Measurements from ENCODE around the gene IRGQ. TPM values are rescaled to one million over a fixed set of nuclear protein-coding genes. Genes with fewer than 3 reads are reported as not detected.
A peak's percentile ranks its signal among the peaks of the same experiment; 100 is the strongest.
"Not testable (repeated sequence)": the region's sequence is repeated elsewhere in the genome, so short reads cannot be mapped to it uniquely, and the experiment has no call there.

Gene IRGQ
- polyA plus RNA-seq, 5 donors = 14.6 to 19.0 (median 16.1) TPM

GRCh38 chr19:43548706-43549105 lies 47.2 kb downstream of the IRGQ start:
- DNase-seq = no peak

DNA sequence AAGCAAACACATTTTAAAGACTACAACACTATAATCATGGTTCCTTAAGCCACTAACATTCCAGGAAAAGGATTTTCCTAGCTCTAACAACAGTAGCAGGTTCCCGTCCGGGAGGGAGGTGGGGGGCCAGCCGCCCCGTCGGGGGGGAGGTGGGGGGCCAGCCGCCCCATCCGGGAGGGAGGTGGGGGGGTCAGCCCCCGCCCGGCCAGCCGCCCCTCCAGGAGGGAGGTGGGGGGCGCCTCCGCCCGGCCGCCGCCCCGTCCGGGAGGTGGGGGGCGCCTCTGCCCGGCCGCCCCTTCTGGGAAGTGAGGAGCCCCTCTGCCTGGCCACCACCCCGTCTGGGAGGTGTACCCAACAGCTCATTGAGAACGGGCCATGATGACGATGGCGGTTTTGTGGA lies 48.0 kb downstream of the IRGQ start:
- DNase-seq = not testable (repeated sequence)

- DNase-seq = no peak
These were observed 49.4 kb downstream of the IRGQ start for GRCh38 chr19:43546581-43546980.

DNA sequence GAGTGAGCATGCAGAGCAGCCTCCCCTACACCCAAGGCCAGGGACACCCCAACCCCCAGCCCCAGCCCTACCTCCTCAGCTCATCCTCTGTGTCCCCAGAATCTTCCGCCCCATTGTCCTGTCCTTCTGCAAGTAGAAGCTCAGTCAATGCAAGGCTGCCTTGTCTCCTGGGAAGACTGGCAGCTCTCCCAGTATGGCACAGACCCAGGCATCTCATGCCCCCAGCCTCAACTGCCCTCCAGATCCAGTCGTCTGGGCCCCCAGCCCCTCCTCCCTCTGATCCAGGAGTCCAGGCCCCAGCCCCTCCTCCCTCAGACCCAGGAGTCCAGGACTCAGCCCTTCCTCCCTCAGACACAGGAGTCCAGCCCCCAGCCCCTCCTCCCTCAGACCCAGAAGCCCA lies 50.0 kb downstream of the IRGQ start:
- no peak for DNase-seq

DNA sequence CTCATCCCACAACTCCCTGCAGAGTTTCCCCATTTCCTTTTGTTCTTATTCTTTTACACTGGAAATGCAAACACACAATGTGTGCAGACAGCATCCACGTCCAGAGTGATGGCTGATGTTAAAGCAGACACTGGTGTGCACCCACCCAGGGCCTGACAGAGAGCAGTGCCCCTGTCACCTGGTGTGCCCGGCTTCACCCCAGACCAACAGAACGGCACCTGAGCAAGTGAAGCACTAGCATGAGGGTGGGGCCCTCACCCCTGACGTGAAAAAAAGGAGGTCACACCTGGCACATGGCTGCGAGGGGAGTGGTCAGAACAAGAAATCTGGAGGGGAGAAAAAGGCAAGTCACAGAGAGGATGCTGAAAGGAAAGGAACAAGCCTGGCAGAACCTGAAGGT lies 50.7 kb downstream of the IRGQ start:
- DNase-seq = no peak

DNA sequence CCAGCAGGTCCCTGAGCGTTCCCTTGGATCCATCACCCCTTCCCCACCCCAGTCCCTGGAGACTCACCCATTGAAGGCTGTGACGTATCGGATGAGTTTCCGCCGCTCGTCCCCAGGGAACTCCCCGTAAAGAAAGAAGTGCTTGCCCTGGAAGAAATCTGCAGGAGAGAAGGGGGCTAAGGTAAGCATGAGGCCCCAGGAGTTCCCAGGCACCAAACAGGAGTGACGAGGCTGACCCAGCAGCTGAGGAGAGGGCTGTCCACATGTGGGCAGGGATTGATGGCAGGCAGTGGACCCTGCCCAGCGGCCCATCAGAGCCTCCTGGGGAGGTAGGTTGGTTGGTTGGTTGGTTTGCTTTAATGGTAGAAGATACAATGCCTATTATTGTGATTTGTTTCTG lies 51.9 kb downstream of the IRGQ start:
- DNase-seq = no peak

- DNase-seq = no peak
These were observed 53.8 kb downstream of the IRGQ start for GRCh38 chr19:43541920-43542650.

- no peak for DNase-seq
These were observed 55.6 kb downstream of the IRGQ start for GRCh38 chr19:43540381-43540780.

- DNase-seq = no peak
These were observed 57.0 kb downstream of the IRGQ start for GRCh38 chr19:43538922-43539321.

DNA sequence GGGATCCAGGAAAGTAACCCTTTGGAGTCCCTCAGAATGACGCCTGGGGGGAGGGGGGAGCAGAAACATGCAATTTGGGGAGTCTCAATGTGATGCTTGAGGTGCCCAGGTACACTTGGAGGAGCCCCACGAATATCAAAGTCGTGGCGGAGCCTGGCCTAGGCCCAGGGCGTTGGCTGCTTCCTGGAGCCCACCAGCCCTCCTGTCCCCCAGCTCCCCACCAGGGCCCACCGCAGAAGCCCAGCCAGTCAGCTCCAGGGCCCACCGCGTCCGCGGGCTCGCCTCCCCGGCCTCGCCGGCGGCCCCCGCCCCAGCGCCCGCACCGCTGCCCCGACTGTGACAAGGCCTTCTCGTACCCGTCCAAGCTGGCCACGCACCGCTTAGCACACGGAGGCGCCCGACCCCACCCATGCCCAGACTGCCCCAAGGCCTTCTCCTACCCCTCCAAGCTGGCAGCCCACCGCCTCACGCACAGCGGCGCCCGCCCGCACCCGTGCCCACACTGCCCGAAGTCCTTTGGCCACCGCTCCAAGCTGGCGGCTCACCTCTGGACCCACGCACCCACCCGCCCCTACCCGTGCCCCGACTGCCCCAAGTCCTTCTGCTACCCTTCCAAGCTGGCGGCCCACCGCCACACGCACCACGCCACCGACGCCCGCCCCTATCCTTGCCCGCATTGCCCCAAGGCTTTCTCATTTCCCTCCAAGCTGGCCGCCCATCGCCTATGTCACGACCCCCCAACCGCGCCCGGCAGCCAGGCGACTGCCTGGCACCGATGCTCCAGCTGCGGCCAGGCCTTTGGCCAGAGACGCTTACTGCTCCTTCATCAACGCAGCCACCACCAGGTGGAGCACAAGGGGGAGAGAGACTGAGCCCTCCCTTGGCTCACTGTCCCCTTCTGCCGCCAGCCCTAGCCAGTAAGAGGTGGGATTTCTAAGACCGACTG lies 60.8 kb downstream of the IRGQ start:
- DNase-seq = peak; percentile 52 to 61

Other genes starting within 250 kb of the IRGQ start
- gene CD177, start 242.4 kb downstream of the IRGQ start, polyA plus RNA-seq (ENCODE audit: insufficient read depth in 1 of 5, insufficient read length in 5 of 5, low replicate concordance in 1 of 5) = under 1 TPM; 0.21 to 0.72 (median 0.41) TPM
- gene TEX101, start 181.2 kb downstream of the IRGQ start, polyA plus RNA-seq (ENCODE audit: insufficient read depth in 1 of 5, insufficient read length in 5 of 5, low replicate concordance in 1 of 5) = under 1 TPM in 1 of 5 donors, not detected in 4; 0.09 TPM
- gene LYPD3, start 130.5 kb downstream of the IRGQ start, polyA plus RNA-seq (ENCODE audit: insufficient read depth in 1 of 5, insufficient read length in 5 of 5, low replicate concordance in 1 of 5) = 1 to 10 TPM; 1.1 to 2.2 (median 1.4) TPM
- gene PHLDB3, start 91.4 kb downstream of the IRGQ start, polyA plus RNA-seq (ENCODE audit: insufficient read depth in 1 of 5, insufficient read length in 5 of 5, low replicate concordance in 1 of 5) = 10 to 100 TPM in 3 of 5 donors, 1 to 10 TPM in 2; 7.3 to 13.7 (median 11.5) TPM
- 10 to 100 TPM; 18.2 to 24.1 (median 20.5) TPM for gene ETHE1, start 68.9 kb downstream of the IRGQ start, polyA plus RNA-seq (ENCODE audit: insufficient read depth in 1 of 5, insufficient read length in 5 of 5, low replicate concordance in 1 of 5)
- gene ZNF575, start 62.9 kb downstream of the IRGQ start, polyA plus RNA-seq (ENCODE audit: insufficient read depth in 1 of 5, insufficient read length in 5 of 5, low replicate concordance in 1 of 5) = 1 to 10 TPM; 1.3 to 3.8 (median 2.1) TPM
- gene XRCC1, start 20.6 kb downstream of the IRGQ start, polyA plus RNA-seq (ENCODE audit: insufficient read depth in 1 of 5, insufficient read length in 5 of 5, low replicate concordance in 1 of 5) = 10 to 100 TPM; 50.7 to 61.1 (median 54.6) TPM
- gene PINLYP, start 20.3 kb downstream of the IRGQ start, polyA plus RNA-seq (ENCODE audit: insufficient read depth in 1 of 5, insufficient read length in 5 of 5, low replicate concordance in 1 of 5) = 10 to 100 TPM; 17.1 to 20.5 (median 18.2) TPM
- gene ZNF576, start 461 bp upstream of the IRGQ start, polyA plus RNA-seq (ENCODE audit: insufficient read depth in 1 of 5, insufficient read length in 5 of 5, low replicate concordance in 1 of 5) = 10 to 100 TPM in 3 of 5 donors, 1 to 10 TPM in 2; 10.0 to 14.4 (median 10.6) TPM
- 1 to 10 TPM; 1.6 to 3.0 (median 1.7) TPM for gene SRRM5, start 16.0 kb upstream of the IRGQ start, polyA plus RNA-seq (ENCODE audit: insufficient read depth in 1 of 5, insufficient read length in 5 of 5, low replicate concordance in 1 of 5)
- gene ZNF428, start 23.5 kb upstream of the IRGQ start, polyA plus RNA-seq (ENCODE audit: insufficient read depth in 1 of 5, insufficient read length in 5 of 5, low replicate concordance in 1 of 5) = 100 to 1,000 TPM in 1 of 5 donors, 10 to 100 TPM in 4; 72.1 to 136 (median 77.7) TPM
- 10 to 100 TPM; 17.5 to 25.8 (median 19.2) TPM for gene CADM4, start 43.7 kb upstream of the IRGQ start, polyA plus RNA-seq (ENCODE audit: insufficient read depth in 1 of 5, insufficient read length in 5 of 5, low replicate concordance in 1 of 5)
- gene PLAUR, start 74.0 kb upstream of the IRGQ start, polyA plus RNA-seq (ENCODE audit: insufficient read depth in 1 of 5, insufficient read length in 5 of 5, low replicate concordance in 1 of 5) = 10 to 100 TPM; 13.4 to 19.9 (median 17.2) TPM
- not detected for gene IRGC, start 119.9 kb upstream of the IRGQ start, polyA plus RNA-seq (ENCODE audit: insufficient read depth in 1 of 5, insufficient read length in 5 of 5, low replicate concordance in 1 of 5)
- 10 to 100 TPM; 49.8 to 70.9 (median 54.0) TPM for gene SMG9, start 158.8 kb upstream of the IRGQ start, polyA plus RNA-seq (ENCODE audit: insufficient read depth in 1 of 5, insufficient read length in 5 of 5, low replicate concordance in 1 of 5)
- gene KCNN4, start 184.8 kb upstream of the IRGQ start, polyA plus RNA-seq (ENCODE audit: insufficient read depth in 1 of 5, insufficient read length in 5 of 5, low replicate concordance in 1 of 5) = 1 to 10 TPM; 1.3 to 2.6 (median 1.6) TPM
- gene LYPD5, start 206.3 kb upstream of the IRGQ start, polyA plus RNA-seq (ENCODE audit: insufficient read depth in 1 of 5, insufficient read length in 5 of 5, low replicate concordance in 1 of 5) = under 1 TPM; 0.30 to 0.49 (median 0.40) TPM
- 10 to 100 TPM; 10.0 to 24.2 (median 22.8) TPM for gene ZNF283, start 231.2 kb upstream of the IRGQ start, polyA plus RNA-seq (ENCODE audit: insufficient read depth in 1 of 5, insufficient read length in 5 of 5, low replicate concordance in 1 of 5)

All from right lung (tissue), 5 donors.